Measurements from ENCODE around the gene AP2M1. TPM values are rescaled to one million over a fixed set of nuclear protein-coding genes. Genes with fewer than 3 reads are reported as not detected.
A peak's percentile ranks its signal among the peaks of the same experiment; 100 is the strongest.

The AP2M1 gene
- total and polyA plus RNA-seq, 2 of the 8 experiments (the other 6 are each of a cell fraction or from before 2014, with no cell fraction given), result 403 to 454 TPM

DNA sequence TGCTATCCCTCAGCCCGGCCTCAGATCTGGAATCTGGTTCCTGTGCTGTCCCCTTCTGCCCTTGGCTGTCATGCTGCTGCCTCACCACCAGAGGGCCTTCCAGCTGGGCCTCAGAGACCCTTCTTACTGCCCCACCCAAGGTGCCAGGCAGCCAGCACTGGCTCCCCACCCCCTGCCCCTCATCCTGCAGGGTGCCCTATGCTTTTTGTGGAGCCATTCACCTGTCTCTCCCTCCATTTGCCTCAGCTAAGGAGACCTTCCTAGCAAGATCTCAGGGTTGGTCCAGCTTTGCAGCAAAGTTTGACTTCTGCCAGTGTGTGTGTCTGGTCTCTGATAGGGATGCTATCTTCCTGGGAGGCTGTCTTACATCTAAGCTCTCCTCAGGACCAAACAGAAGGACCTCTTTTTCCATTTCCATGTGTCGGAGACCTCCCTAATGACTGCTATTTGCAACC, 52.9 kb downstream of the AP2M1 start:
- H2AK5ac ChIP-seq (ENCODE audit: low read depth, low read length), result no peak overlapping the region
- H3K27me3 ChIP-seq (replicated peaks in 1 of 4; ENCODE audit: control insufficient read depth in 3 of 4, extremely low read depth in 1 of 4, insufficient read depth in 3 of 4, low read length in 3 of 4), result peaks cover 35 to 49% (median 46%) of the 10 kb centered on the region in 4 experiments
- peaks cover 0 to 20% (median 4%) of the 10 kb centered on the region in 4 experiments; a peak in 5 of 7 replicates for H3K4me1 ChIP-seq (replicated peaks in 1 of 4; ENCODE audit: control insufficient read depth in 3 of 4, insufficient read depth in 4 of 4, low read length in 3 of 4)
- no peak overlapping the region for H4K91ac ChIP-seq (replicated peaks; ENCODE audit: insufficient read length, low read length)
- H4K8ac ChIP-seq (ENCODE audit: extremely low read depth, insufficient read depth, low read length), result no peak overlapping the region
- no peak overlapping the region for H3K4ac ChIP-seq (replicated peaks; ENCODE audit: insufficient read length, low read depth, low read length)
- H2BK20ac ChIP-seq (ENCODE audit: low read length), result no peak overlapping the region
- ChIA-PET CTCF (ENCODE audit: partially characterized antibody) (interaction anchor here (0.6 to 10.3 kb wide), 63 partner anchors 11 to 575 kb away, joined by 3 to 183 read pairs (median 4); partner anchors contain the start of genes ABCF3, CAMK2N2, DVL3 and EEF1AKMT4), POLR2A (ENCODE audit: partially characterized antibody) (interaction anchor here (0.9 to 2.5 kb wide), 5 partner anchors 13 to 51 kb away, joined by 3 to 11 read pairs (median 6); partner anchors contain the start of genes ABCF3 and EEF1AKMT4)
- no peak overlapping the region for H2BK120ac ChIP-seq (replicated peaks; ENCODE audit: low read depth, low read length)
- no peak overlapping the region for H3K27ac ChIP-seq (ENCODE audit: low read depth, low read length)
- no peak overlapping the region for H3K14ac ChIP-seq (ENCODE audit: insufficient read length)
- FAIRE-seq (peak; percentile 28), DNase-seq (ENCODE audit: low read depth in 1 of 2, low spot score in 2 of 2) (peak in 1 of 2 experiments; percentile 76)
- H3K79me1 ChIP-seq (ENCODE audit: low read depth, low read length), result no peaks in the 10 kb centered on the region
- H3K23ac ChIP-seq (ENCODE audit: insufficient read length), result no peak overlapping the region
- no peak overlapping the region for H2BK5ac ChIP-seq (ENCODE audit: low read depth, low read length)
- H3K18ac ChIP-seq (ENCODE audit: extremely low read depth, low read length), result no peak overlapping the region
- H3K4me2 ChIP-seq (ENCODE audit: insufficient read depth in 1 of 2, low read depth in 2 of 2, low read length in 2 of 2), result no peak overlapping the region
- H3K56ac ChIP-seq (replicated peaks; ENCODE audit: insufficient read length, low read depth, low read length), result no peak overlapping the region
- H2BK12ac ChIP-seq (ENCODE audit: low read depth, low read length), result no peak overlapping the region
- no peak overlapping the region for H2AFZ ChIP-seq (ENCODE audit: low read length)
- H4K20me1 ChIP-seq (replicated peaks in 1 of 2; ENCODE audit: control insufficient read depth in 1 of 2, insufficient read depth in 2 of 2, low read length in 2 of 2), result peaks cover 0 to 3% of the 10 kb centered on the region in 2 experiments
- H3K4me3 ChIP-seq (ENCODE audit: extremely low read depth in 1 of 4, insufficient read depth in 2 of 4, low read depth in 3 of 4, low read length in 4 of 4), result no peak overlapping the region
- no peaks in the 10 kb centered on the region for H3K79me2 ChIP-seq (ENCODE audit: control insufficient read depth in 1 of 2, insufficient read depth in 2 of 2, low read length in 2 of 2)
- no peaks in the 10 kb centered on the region for H3K9me3 ChIP-seq (ENCODE audit: insufficient read depth in 2 of 2, low read depth in 1 of 2, low read length in 1 of 2)
- no peak overlapping the region for H2BK15ac ChIP-seq (ENCODE audit: low read length)
- H4K5ac ChIP-seq (ENCODE audit: insufficient read length, low read depth, low read length), result no peak overlapping the region
- H3K23me2 ChIP-seq (ENCODE audit: low read depth, low read length), result peaks cover 12% of the 10 kb centered on the region; the same call in 1 of the 2 replicates
- H3K9ac ChIP-seq (replicated peaks in 1 of 4; ENCODE audit: extremely low read depth in 1 of 4, low read depth in 3 of 4, low read length in 3 of 4), result no peak overlapping the region
- 64% methylated on average over 2 of the region's 2 CpGs; no CpG with 5 or more reads in 1 of the 2 experiments for WGBS, 2 experiments (ENCODE audit: extremely low coverage in 1 of 2, insufficient coverage in 1 of 2, insufficient read length in 1 of 2, insufficient replicate concordance in 2 of 2, low coverage in 1 of 2, low lambda C conversion rate in 2 of 2, missing lambda C conversion rate in 1 of 2)
- H3K36me3 ChIP-seq (ENCODE audit: control insufficient read depth in 2 of 4, insufficient read depth in 4 of 4, low read length in 3 of 4), result peaks cover 0 to 8% (median 0%) of the 10 kb centered on the region in 4 experiments; a peak in 1 of 8 replicates
- TF ChIP-seq KDM1A (IDR thresholded peaks at IDR 0.05; ENCODE audit: borderline replicate concordance, low read length) (no peak), EP300 (IDR thresholded peaks at IDR 0.05; ENCODE audit: borderline replicate concordance in 1 of 2, low read depth in 2 of 2, low read length in 2 of 2) (no peak), CTCF (IDR thresholded peaks at IDR 0.05; ENCODE audit: control extremely low read depth in 1 of 3, insufficient read depth in 1 of 3, low read depth in 1 of 3, low read length in 3 of 3) (peak in 2 of 3 experiments; percentile 87 to 89; a peak in 3 of 4 replicates), SIN3A (conservative IDR thresholded peaks at IDR 0.05 in 1 of 2, IDR thresholded peaks at IDR 0.05 in 1 of 2; ENCODE audit: low read depth in 1 of 2, low read length in 2 of 2) (no peak), RXRA (IDR thresholded peaks at IDR 0.05; ENCODE audit: insufficient read depth, low read depth, low read length) (no peak), SP2 (IDR thresholded peaks at IDR 0.05; ENCODE audit: low read length) (no peak), MAFK (IDR thresholded peaks at IDR 0.05; ENCODE audit: low read depth, low read length) (no peak), RAD21 (IDR thresholded peaks at IDR 0.05 in 1 of 2, conservative IDR thresholded peaks at IDR 0.05 in 1 of 2; ENCODE audit: low read depth in 2 of 2, low read length in 2 of 2) (peak; percentile 62 to 69), FOSL1 (IDR thresholded peaks at IDR 0.05; ENCODE audit: insufficient read depth, low read depth, low read length) (0 out of 2 replicates have a peak, but pooled peaks have one; percentile 6)
